Left ventricle myocardium inferior (tissue), 1 donor: ENCODE measurements around the gene TCEA2. TPM values are rescaled to one million over a fixed set of nuclear protein-coding genes. Genes with fewer than 3 reads are reported as not detected.

ENCODE experiments used
- DNase-seq: peaks from one replicate; pipeline ENCODE4 v3.0.0-alpha.2; 2020
- H3K27ac ChIP-seq: fragments of 200-600 bp; replicated peaks from 2 replicates; pipeline ENCODE4 v1.8.0; 2021
- H3K27me3 ChIP-seq: fragments of 200-600 bp; 2 replicates; pipeline ENCODE4 v1.8.0; 2021; ENCODE audit warnings: low read depth
- H3K36me3 ChIP-seq: fragments of 200-600 bp; 2 replicates; pipeline ENCODE4 v1.8.0; 2021
- H3K4me1 ChIP-seq: fragments of 200-600 bp; 2 replicates; pipeline ENCODE4 v1.8.0; 2021
- H3K4me3 ChIP-seq: fragments of 200-600 bp; 2 replicates; pipeline ENCODE4 v1.8.0; 2021; ENCODE audit warnings: mild to moderate bottlenecking, moderate library complexity
- H3K9me3 ChIP-seq: fragments of 200-600 bp; replicated peaks from 2 replicates; pipeline ENCODE4 v1.8.0; 2021
- intact Hi-C: fragments of 100-400 bp; cut with micrococcal nuclease; formaldehyde crosslinking; loops from one replicate; pipeline ENCODE4 v1.11.0; 2022
- total RNA-seq: library from RNA; stranded (reverse); fragmentation: NEBNext Ultra II Directional; extraction: Animal tissue kit (Norgen Biotek cat#: 25700); gene quantifications from one replicate; pipeline ENCODE4 v1.2.1, GENCODE V29; 2021
- TF ChIP-seq, protein P1 (sequence below): fragments of 200-600 bp; IDR thresholded peaks from 2 replicates; pipeline ENCODE4 v1.8.0; 2021; ENCODE audit warnings: antibody characterized with exemption, mild to moderate bottlenecking, borderline replicate concordance
- donor health status: DM: no; HTN: yes; CAD: no; lungs with severe emphysema.

TCEA2 gene
- total RNA-seq, 1 donor from 2014 or later = 38.9 TPM

DNA sequence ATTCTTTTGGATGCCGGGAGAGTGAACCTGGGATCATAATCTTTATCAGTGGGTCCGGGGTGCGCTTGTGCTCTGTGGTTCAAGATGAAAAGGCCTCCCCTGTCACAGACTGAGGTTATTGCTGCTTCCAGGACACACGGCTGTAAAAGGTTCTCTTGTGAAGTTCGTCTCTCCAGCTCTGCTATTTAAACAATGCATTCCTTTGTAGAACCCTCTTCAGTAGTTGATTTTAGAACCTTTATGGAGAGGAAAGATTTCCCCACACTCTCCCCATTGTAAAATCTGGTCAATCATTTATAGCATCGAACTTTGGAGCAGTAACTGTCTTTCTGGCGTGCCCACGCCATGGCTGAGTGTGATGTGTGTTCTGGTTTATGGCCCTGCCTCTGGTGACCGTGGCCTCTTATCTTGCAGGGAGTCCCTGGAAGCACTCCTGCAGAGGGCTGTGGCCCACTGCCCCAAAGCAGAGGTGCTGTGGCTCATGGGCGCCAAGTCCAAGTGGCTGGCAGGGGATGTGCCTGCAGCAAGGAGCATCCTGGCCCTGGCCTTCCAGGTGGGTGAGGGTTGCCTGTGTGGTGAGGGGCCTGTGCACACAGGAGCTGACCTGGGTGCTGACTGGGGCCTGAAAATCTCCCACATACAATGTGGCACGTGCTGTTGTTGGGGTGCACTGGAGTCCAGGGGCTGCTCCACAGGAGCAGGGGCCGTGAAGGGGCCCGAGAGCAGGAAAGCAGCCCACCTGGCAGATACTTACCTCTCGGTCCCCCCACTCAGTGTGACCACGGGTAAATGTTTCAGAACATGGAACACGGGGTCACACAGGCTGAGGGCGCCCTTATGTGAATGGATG is 38.6 kb upstream of the TCEA2 start:
- H3K27me3 ChIP-seq = no peaks in the 10 kb centered on the region
- TF ChIP-seq, protein P1, sequence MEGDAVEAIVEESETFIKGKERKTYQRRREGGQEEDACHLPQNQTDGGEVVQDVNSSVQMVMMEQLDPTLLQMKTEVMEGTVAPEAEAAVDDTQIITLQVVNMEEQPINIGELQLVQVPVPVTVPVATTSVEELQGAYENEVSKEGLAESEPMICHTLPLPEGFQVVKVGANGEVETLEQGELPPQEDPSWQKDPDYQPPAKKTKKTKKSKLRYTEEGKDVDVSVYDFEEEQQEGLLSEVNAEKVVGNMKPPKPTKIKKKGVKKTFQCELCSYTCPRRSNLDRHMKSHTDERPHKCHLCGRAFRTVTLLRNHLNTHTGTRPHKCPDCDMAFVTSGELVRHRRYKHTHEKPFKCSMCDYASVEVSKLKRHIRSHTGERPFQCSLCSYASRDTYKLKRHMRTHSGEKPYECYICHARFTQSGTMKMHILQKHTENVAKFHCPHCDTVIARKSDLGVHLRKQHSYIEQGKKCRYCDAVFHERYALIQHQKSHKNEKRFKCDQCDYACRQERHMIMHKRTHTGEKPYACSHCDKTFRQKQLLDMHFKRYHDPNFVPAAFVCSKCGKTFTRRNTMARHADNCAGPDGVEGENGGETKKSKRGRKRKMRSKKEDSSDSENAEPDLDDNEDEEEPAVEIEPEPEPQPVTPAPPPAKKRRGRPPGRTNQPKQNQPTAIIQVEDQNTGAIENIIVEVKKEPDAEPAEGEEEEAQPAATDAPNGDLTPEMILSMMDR = no peak
- no peaks in the 10 kb centered on the region for H3K9me3 ChIP-seq
- H3K4me1 ChIP-seq = no peaks in the 10 kb centered on the region
- H3K36me3 ChIP-seq = peaks cover 92% of the 10 kb centered on the region
- DNase-seq = no peak
- H3K27ac ChIP-seq = no peak overlapping the region
- H3K4me3 ChIP-seq = no peak overlapping the region
- intact Hi-C loops = no loop called here

DNA sequence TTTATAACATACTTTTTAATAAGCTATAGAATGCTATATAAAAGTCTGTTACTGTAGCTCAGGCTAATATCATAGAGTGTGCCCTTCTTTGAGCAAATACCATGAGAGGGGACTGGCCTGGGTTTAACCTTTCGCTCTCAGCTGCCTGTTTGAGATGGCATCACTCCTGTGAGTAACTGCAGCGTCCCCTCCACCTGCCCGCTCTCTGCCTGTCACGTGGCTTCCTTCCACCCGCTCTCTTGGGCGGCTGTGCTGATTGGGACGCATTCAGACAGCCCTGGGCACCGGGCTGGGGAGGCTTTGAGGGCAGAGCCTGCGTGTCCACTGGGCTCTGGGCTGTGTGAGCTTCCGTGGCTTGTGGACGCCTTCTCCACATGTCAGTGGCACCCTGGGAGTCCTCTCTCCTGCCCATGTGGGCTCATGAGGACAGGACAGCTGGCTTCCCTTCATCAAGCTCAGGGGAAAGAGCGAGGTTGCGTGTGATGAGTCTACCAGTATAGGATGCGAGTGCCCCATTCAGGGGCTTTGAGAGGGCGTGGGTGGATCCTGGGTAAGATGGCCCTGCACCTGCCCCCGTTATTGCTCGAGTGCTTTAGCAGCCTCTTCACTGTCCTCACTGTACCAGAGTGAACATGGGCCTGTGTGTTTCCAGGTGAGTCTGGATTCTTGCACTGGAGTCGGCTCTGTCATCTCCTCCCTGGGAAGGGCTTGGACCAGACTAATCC is 37.7 kb upstream of the TCEA2 start:
- H3K27me3 ChIP-seq = no peaks in the 10 kb centered on the region
- peaks cover 92% of the 10 kb centered on the region for H3K36me3 ChIP-seq
- H3K4me3 ChIP-seq = no peak overlapping the region
- no peaks in the 10 kb centered on the region for H3K9me3 ChIP-seq
- no peaks in the 10 kb centered on the region for H3K4me1 ChIP-seq
- intact Hi-C loops = no loop called here
- H3K27ac ChIP-seq = no peak overlapping the region
- DNase-seq = no peak
- TF ChIP-seq, protein P1 = no peak

DNA sequence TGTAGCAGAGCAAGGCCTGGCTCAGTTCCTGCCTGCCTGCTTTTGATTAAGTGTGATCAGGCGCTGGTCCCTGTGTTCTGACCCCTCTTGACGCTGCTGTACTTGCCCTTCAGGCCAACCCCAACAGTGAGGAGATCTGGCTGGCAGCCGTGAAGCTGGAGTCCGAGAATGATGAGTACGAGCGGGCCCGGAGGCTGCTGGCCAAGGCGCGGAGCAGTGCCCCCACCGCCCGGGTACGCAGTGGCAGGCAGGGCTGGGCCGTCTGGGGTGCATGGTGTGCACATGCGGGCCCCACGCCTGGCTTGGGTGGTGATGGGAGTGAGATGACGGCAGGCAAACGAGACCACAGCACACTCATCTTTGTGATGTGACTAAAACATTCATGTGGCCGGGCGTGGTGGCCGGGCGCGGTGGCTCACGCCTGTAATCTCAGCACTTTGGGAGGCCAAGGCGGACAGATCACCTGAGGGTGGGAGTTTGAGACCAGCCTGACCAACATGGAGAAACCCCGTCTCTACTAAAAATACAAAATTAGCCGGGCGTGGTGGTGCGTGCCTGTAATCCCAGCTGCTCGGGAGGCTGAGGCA is 37.1 kb upstream of the TCEA2 start:
- Histone ChIP-seq H3K9me3 (no peaks in the 10 kb centered on the region), H3K4me1 (no peaks in the 10 kb centered on the region), H3K4me3 (no peak overlapping the region), H3K27me3 (no peaks in the 10 kb centered on the region), H3K36me3 (peaks cover 93% of the 10 kb centered on the region), H3K27ac (no peak overlapping the region)
- TF ChIP-seq, protein P1 = no peak
- intact Hi-C loops = no loop called here
- no peak for DNase-seq

DNA sequence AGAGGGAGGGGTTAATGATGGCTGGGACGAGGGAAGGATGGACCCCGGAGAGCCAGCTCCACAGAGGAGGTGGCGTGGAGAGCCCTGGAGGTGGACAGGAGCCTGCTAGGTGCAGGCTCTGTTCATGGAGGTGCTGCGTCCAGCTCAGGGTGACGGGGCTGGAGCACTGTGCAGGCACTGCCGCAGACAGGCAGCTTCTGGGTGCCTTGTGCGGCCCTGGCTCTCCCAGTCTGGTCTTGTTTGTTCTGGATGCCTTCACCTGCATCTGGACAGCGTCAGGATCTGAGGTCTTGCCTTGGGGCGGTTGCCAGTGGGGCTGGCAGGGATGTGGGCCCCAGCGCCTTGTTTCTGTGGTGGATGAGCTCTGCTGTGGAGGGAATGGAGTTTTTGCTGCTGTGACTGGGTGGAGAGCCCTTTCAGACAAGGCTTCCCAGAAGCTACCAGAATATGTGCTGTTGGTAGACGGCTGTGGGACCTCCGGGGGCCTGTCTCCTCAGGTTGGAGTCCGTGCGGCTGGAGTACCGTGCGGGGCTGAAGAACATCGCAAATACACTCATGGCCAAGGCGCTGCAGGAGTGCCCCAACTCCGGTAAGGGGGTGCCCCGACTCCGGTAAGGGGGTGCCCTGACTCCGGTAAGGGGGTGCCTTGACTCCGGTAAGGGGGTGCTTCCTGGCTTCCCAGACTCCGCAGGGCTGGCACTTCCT is 34.9 kb upstream of the TCEA2 start:
- H3K36me3 ChIP-seq = peaks cover 97% of the 10 kb centered on the region
- TF ChIP-seq, protein P1 = no peak
- no peak overlapping the region for H3K4me3 ChIP-seq
- no peaks in the 10 kb centered on the region for H3K9me3 ChIP-seq
- H3K27me3 ChIP-seq = no peaks in the 10 kb centered on the region
- H3K4me1 ChIP-seq = no peaks in the 10 kb centered on the region
- intact Hi-C loops = no loop called here
- DNase-seq = no peak
- no peak overlapping the region for H3K27ac ChIP-seq

DNA sequence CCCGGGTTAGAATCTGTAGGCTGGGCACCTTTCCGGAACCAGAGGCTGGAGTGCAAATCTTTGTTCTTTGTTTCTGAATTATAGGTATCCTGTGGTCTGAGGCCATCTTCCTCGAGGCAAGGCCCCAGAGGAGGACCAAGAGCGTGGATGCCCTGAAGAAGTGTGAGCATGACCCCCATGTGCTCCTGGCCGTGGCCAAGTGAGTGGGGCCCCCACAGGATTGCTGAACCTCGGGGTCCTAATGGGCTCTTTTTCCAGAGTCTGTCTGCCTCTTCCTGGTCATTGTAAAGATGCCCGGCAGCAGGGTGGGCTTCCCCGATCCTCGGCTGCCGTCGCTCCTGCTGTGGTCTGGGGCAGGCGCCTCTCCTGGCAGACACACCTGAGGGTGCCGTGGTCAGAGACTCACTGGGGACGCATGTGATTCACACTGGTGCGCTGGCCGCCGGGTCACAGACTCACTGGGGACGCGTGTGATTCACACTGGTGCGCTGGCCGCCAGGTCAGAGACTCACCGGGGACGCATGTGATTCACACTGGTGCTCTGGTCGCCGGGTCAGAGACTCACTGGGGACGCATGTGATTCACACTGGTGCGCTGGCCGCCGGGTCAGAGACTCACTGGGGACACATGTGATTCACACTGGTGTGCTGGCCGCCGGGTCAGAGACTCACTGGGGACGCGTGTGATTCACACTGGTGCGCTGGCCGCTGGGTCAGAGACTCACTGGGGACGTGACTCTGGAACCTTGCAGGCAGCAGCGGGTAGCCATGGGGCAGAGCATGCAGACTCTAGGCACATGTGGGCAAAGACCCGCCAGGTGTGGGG is 33.5 kb upstream of the TCEA2 start:
- Histone ChIP-seq H3K36me3 (peaks cover 96% of the 10 kb centered on the region), H3K27me3 (no peaks in the 10 kb centered on the region), H3K4me3 (no peak overlapping the region), H3K9me3 (no peaks in the 10 kb centered on the region), H3K27ac (no peak overlapping the region), H3K4me1 (peaks cover 10% of the 10 kb centered on the region)
- TF ChIP-seq, protein P1 = no peak
- intact Hi-C loops = no loop called here
- no peak for DNase-seq
